SK-N-MC (cell line): ENCODE data around the gene GDPD4.

ENCODE experiments used
- DNase-seq: peaks from one replicate; pipeline ENCODE4 v3.0.0-alpha.2; 2011; ENCODE audit warnings: low read depth, low spot score
- H3K27ac ChIP-seq: fragments of 200-600 bp; sonication (generic); 2 replicates; pipeline ENCODE4 v1.5.1; 2016; ENCODE audit warnings: mixed run types
- H3K36me3 ChIP-seq: fragments of 200-600 bp; sonication (generic); 2 replicates; pipeline ENCODE4 v1.6.1; 2017; ENCODE audit warnings: antibody characterized with exemption, low read length, mixed read lengths; ENCODE audit not compliant: insufficient read depth
- H3K4me3 ChIP-seq: fragments of 200-600 bp; sonication (generic); 2 replicates; pipeline ENCODE4 v1.5.1; 2016
- H3K9ac ChIP-seq: fragments of 200-600 bp; sonication (generic); 2 replicates; pipeline ENCODE4 v1.8.0; 2017; ENCODE audit warnings: mixed run types, mixed read lengths; ENCODE audit not compliant: insufficient read length
- H3K9me3 ChIP-seq: fragments of 200-600 bp; sonication (generic); 2 replicates; pipeline ENCODE4 v1.6.1; 2017; ENCODE audit warnings: low read depth, mild to moderate bottlenecking, antibody characterized with exemption, low read length, moderate library complexity, mixed read lengths
- EZH2 ChIP-seq: fragments of 200-600 bp; sonication (generic); IDR thresholded peaks from one replicate; pipeline ENCODE4 v1.6.1; 2017; ENCODE audit warnings: antibody characterized with exemption
- FOXP2 ChIP-seq: optimal IDR thresholded peaks from 2 replicates; pipeline ENCODE3; 2011; ENCODE audit warnings: mild to moderate bottlenecking, moderate library complexity; ENCODE audit not compliant: insufficient read depth; ENCODE audit errors: extremely low read length, control extremely low read depth
- POLR2AphosphoS5 ChIP-seq: IDR thresholded peaks from 2 replicates; pipeline ENCODE4 v1.6.1; 2012; ENCODE audit warnings: mild to moderate bottlenecking, low read depth, low read length, borderline replicate concordance

Gene GDPD4

GRCh38 chr11:77236901-77237300 is 64.6 kb downstream of the GDPD4 start:
- TF ChIP-seq POLR2AphosphoS5 (no peak), FOXP2 (no peak), EZH2 (no peak)
- Histone ChIP-seq H3K4me3 (no peak overlapping the region), H3K27ac (no peak overlapping the region), H3K9me3 (no peaks in the 10 kb centered on the region), H3K36me3 (no peaks in the 10 kb centered on the region), H3K9ac (no peak overlapping the region)
- DNase-seq, result no peak

GRCh38 chr11:77233011-77233410 is 68.5 kb downstream of the GDPD4 start:
- Histone ChIP-seq H3K9ac (no peak overlapping the region), H3K4me3 (no peak overlapping the region), H3K9me3 (no peaks in the 10 kb centered on the region), H3K27ac (no peak overlapping the region), H3K36me3 (no peaks in the 10 kb centered on the region)
- TF ChIP-seq EZH2 (no peak), POLR2AphosphoS5 (no peak), FOXP2 (no peak)
- no peak for DNase-seq

- TF ChIP-seq FOXP2 (no peak), POLR2AphosphoS5 (no peak), EZH2 (no peak)
- H3K36me3 ChIP-seq, result no peaks in the 10 kb centered on the region
- DNase-seq, result no peak
- no peak overlapping the region for H3K9ac ChIP-seq
- no peak overlapping the region for H3K4me3 ChIP-seq
- H3K27ac ChIP-seq, result no peak overlapping the region
- H3K9me3 ChIP-seq, result no peaks in the 10 kb centered on the region
These were observed 69.2 kb downstream of the GDPD4 start for GRCh38 chr11:77232242-77232641.

- Histone ChIP-seq H3K9ac (no peak overlapping the region), H3K27ac (no peak overlapping the region), H3K36me3 (no peaks in the 10 kb centered on the region), H3K9me3 (no peaks in the 10 kb centered on the region), H3K4me3 (no peak overlapping the region)
- no peak for DNase-seq
- no peak for TF ChIP-seq EZH2
- TF ChIP-seq POLR2AphosphoS5, result no peak
These were observed 69.7 kb downstream of the GDPD4 start for GRCh38 chr11:77231800-77232199.

GRCh38 chr11:77230878-77231605 is 70.4 kb downstream of the GDPD4 start:
- Histone ChIP-seq H3K9ac (no peak overlapping the region), H3K27ac (no peak overlapping the region), H3K4me3 (no peak overlapping the region), H3K36me3 (no peaks in the 10 kb centered on the region), H3K9me3 (no peaks in the 10 kb centered on the region)
- DNase-seq, result no peak
- TF ChIP-seq POLR2AphosphoS5, result no peak
- TF ChIP-seq FOXP2, result no peak
- no peak for TF ChIP-seq EZH2

- no peak for TF ChIP-seq POLR2AphosphoS5
- no peak for TF ChIP-seq EZH2
- TF ChIP-seq FOXP2, result no peak
- Histone ChIP-seq H3K9me3 (no peaks in the 10 kb centered on the region), H3K4me3 (no peak overlapping the region), H3K27ac (no peak overlapping the region), H3K36me3 (no peaks in the 10 kb centered on the region), H3K9ac (no peak overlapping the region)
- DNase-seq, result no peak
These were observed 77.7 kb downstream of the GDPD4 start for GRCh38 chr11:77223797-77224196.

- H3K9me3 ChIP-seq, result no peaks in the 10 kb centered on the region
- no peaks in the 10 kb centered on the region for H3K36me3 ChIP-seq
- no peak overlapping the region for H3K9ac ChIP-seq
- DNase-seq, result no peak
- TF ChIP-seq FOXP2 (no peak), EZH2 (no peak), POLR2AphosphoS5 (no peak)
- H3K27ac ChIP-seq, result no peak overlapping the region
- H3K4me3 ChIP-seq, result no peak overlapping the region
These were observed 84.3 kb downstream of the GDPD4 start for GRCh38 chr11:77217156-77217555.

- Histone ChIP-seq H3K36me3 (no peaks in the 10 kb centered on the region), H3K9ac (no peak overlapping the region), H3K9me3 (no peaks in the 10 kb centered on the region), H3K4me3 (no peak overlapping the region), H3K27ac (no peak overlapping the region)
- no peak for DNase-seq
- no peak for TF ChIP-seq EZH2
- TF ChIP-seq FOXP2, result no peak
- no peak for TF ChIP-seq POLR2AphosphoS5
These were observed 86.4 kb downstream of the GDPD4 start for GRCh38 chr11:77215106-77215505.

GRCh38 chr11:77214557-77214956 is 86.9 kb downstream of the GDPD4 start:
- Histone ChIP-seq H3K9ac (no peak overlapping the region), H3K9me3 (no peaks in the 10 kb centered on the region), H3K36me3 (no peaks in the 10 kb centered on the region), H3K27ac (no peak overlapping the region), H3K4me3 (no peak overlapping the region)
- no peak for DNase-seq
- TF ChIP-seq EZH2, result no peak
- TF ChIP-seq POLR2AphosphoS5, result no peak
- no peak for TF ChIP-seq FOXP2
